Endothelial cell of umbilical vein (primary cell): ENCODE measurements around the gene JUND. TPM values are rescaled to one million over a fixed set of nuclear protein-coding genes. Genes with fewer than 3 reads are reported as not detected.

Source experiments
- BruUV-seq: library from RNA; stranded (reverse); fragments of 400-500 nt; replicated peaks from 2 replicates; lab custom pipeline; 2021; lab: Mats Ljungman, UMichigan
- CTCF ChIA-PET: fragments of 300-600, 350-600 bp; sonication (Branson Sonifier 250); formaldehyde crosslinking; loops from one replicate; lab custom pipeline; 2021; ENCODE audit warnings: antibody characterized with exemption, inconsistent platforms; lab: Charles Lee
- POLR2A ChIA-PET: fragments of 300-600, 350-600 bp; sonication (Branson Sonifier 250); formaldehyde crosslinking; loops from one replicate; lab custom pipeline; 2021; ENCODE audit warnings: antibody characterized with exemption, inconsistent platforms; lab: Charles Lee
- DNase-seq: peaks from one replicate; pipeline ENCODE4 v3.0.0-alpha.2; 2011; ENCODE audit warnings: low read depth, low spot score
- FAIRE-seq: peaks from 2 replicates; lab custom pipeline; 2011; peaks lifted over from hg19 to GRCh38; lab: Jason Lieb, UNC
- H2AFZ ChIP-seq: 2 replicates; pipeline ENCODE4 v1.6.0; 2012; ENCODE audit warnings: low read depth, low read length, control low read depth, inconsistent platforms
- H3K27ac ChIP-seq: 2 replicates; pipeline ENCODE4 v1.5.1; 2011; ENCODE audit warnings: low read depth, mild to moderate bottlenecking, control low read depth, low read length, moderate library complexity; ENCODE audit not compliant: insufficient read depth
- H3K27me3 ChIP-seq, 2 experiments: 2 replicates each; pipeline versions ENCODE4 v1.6.0 to v1.6.1; 2011; ENCODE audit warnings: low read length in 2 of 2, mixed read lengths in 1 of 2; ENCODE audit not compliant: control insufficient read depth in 2 of 2, insufficient read depth in 2 of 2
- H3K36me3 ChIP-seq, 2 experiments: 2 replicates in 1 of 2; 3 replicates in 1 of 2; pipeline ENCODE4 v1.5.1; 2011; ENCODE audit warnings: low read length in 2 of 2, mild to moderate bottlenecking in 1 of 2, moderate library complexity in 1 of 2; ENCODE audit not compliant: control insufficient read depth in 2 of 2, insufficient read depth in 2 of 2; ENCODE audit errors: extremely low read depth in 1 of 2
- H3K4me1 ChIP-seq: 3 replicates; pipeline ENCODE4 v1.5.1; 2011; ENCODE audit warnings: mild to moderate bottlenecking, low read length; ENCODE audit not compliant: control insufficient read depth, insufficient read depth; ENCODE audit errors: extremely low read depth
- H3K4me2 ChIP-seq: 2 replicates; pipeline ENCODE4 v1.6.1; 2011; ENCODE audit warnings: low read length, control low read depth, mixed read lengths; ENCODE audit not compliant: insufficient read depth
- H3K4me3 ChIP-seq, 3 experiments: fragments of 200-600 bp in 1 of 3; sonication (generic), shearing (Covaris generic) in 1 of 3; replicated peaks in 1 of 3; 2 replicates each; pipeline ENCODE4 v1.5.1; 2011 to 2016; ENCODE audit warnings: control low read depth in 3 of 3, low read length in 3 of 3, mild to moderate bottlenecking in 2 of 3, inconsistent platforms in 1 of 3, low read depth in 1 of 3, moderate library complexity in 1 of 3; ENCODE audit not compliant: insufficient read depth in 1 of 3
- H3K79me2 ChIP-seq: 2 replicates; pipeline ENCODE4 v1.6.0; 2012; ENCODE audit warnings: low read length, inconsistent platforms; ENCODE audit not compliant: control insufficient read depth, insufficient read depth
- H3K9ac ChIP-seq: replicated peaks from 2 replicates; pipeline ENCODE3; 2011; ENCODE audit warnings: low read length, control low read depth; ENCODE audit not compliant: insufficient read depth; ENCODE audit errors: extremely low read depth
- H3K9me1 ChIP-seq: replicated peaks from 3 replicates; pipeline ENCODE4 v1.6.0; 2011; ENCODE audit warnings: mild to moderate bottlenecking, low read length; ENCODE audit not compliant: control insufficient read depth, insufficient read depth; ENCODE audit errors: extremely low read depth
- H3K9me3 ChIP-seq: replicated peaks from 2 replicates; pipeline ENCODE4 v1.5.1; 2012; ENCODE audit warnings: low read length, inconsistent platforms; ENCODE audit not compliant: control insufficient read depth, insufficient read depth
- H4K20me1 ChIP-seq: replicated peaks from 2 replicates; pipeline ENCODE3; 2011; ENCODE audit warnings: mild to moderate bottlenecking, low read length; ENCODE audit not compliant: control insufficient read depth, insufficient read depth; ENCODE audit errors: extremely low read depth
- GATA2 ChIP-seq: IDR thresholded peaks from 2 replicates; pipeline ENCODE4 v1.7.0; 2011; ENCODE audit warnings: low read depth, mild to moderate bottlenecking, moderate library complexity, mixed read lengths, low read length; ENCODE audit not compliant: insufficient read length, insufficient read depth
- MYC ChIP-seq: IDR thresholded peaks from one replicate; pipeline ENCODE4 v1.6.1; 2011; ENCODE audit warnings: mild to moderate bottlenecking, low read depth, low read length
- POLR2A ChIP-seq: IDR thresholded peaks from 2 replicates; pipeline ENCODE4 v1.6.1; 2012; ENCODE audit warnings: low read depth, mild to moderate bottlenecking, control low read depth, low read length
- POLR2AphosphoS5 ChIP-seq: IDR thresholded peaks from 2 replicates; pipeline ENCODE4 v1.6.1; 2012; ENCODE audit warnings: low read depth, mild to moderate bottlenecking, control low read depth, low read length, moderate library complexity; ENCODE audit not compliant: insufficient read depth
- dilution Hi-C: fragments of 300-500 bp; cut with MboI; formaldehyde crosslinking; loops from one replicate; pipeline ENCODE4 v1.15.0; 2019; ENCODE audit warnings: low sequenced_read_pairs; ENCODE audit not compliant: extremely low pct_ligation_motif_present
- intact Hi-C: fragments of 100-400 bp; cut with micrococcal nuclease; formaldehyde crosslinking; loops from one replicate; pipeline ENCODE4 v1.10.0; 2022
- polyA plus RNA-seq, 4 experiments: library from polyadenylated mRNA; depleted of rRNA in 3 of 4; stranded (reverse) in 3 of 4; unstranded in 1 of 4; fragments of >200 nt; gene quantifications; 2 replicates each; pipeline versions ENCODE4 v1.2.1 to v1.2.3, GENCODE V29; 2011 to 2012; ENCODE audit warnings: missing spikeins in 1 of 4
- total RNA-seq: library from RNA; stranded (reverse); gene quantifications from 2 replicates; pipeline ENCODE4 v1.2.3, GENCODE V29; 2021
- TF ChIP-seq, protein P1 (sequence below), 2 donors: IDR thresholded peaks; 1 replicate in 1 of 2; 2 replicates in 1 of 2; pipeline ENCODE4 v1.5.1; 2011; ENCODE audit warnings: low read length in 2 of 2, mild to moderate bottlenecking in 2 of 2, moderate library complexity in 2 of 2, control low read depth in 1 of 2, inconsistent platforms in 1 of 2, low read depth in 1 of 2; ENCODE audit not compliant: insufficient read depth in 1 of 2; ENCODE audit errors: extremely low read depth in 1 of 2
- TF ChIP-seq, protein P2 (sequence below): IDR thresholded peaks from 2 replicates; pipeline ENCODE4 v1.6.1; 2011; ENCODE audit not compliant: insufficient read depth, insufficient read length

The JUND gene
- total and polyA plus RNA-seq, 2 donors (not counting 3 experiments of a cell fraction or from before 2014, with no cell fraction given) = 91.4 to 130 TPM

DNA sequence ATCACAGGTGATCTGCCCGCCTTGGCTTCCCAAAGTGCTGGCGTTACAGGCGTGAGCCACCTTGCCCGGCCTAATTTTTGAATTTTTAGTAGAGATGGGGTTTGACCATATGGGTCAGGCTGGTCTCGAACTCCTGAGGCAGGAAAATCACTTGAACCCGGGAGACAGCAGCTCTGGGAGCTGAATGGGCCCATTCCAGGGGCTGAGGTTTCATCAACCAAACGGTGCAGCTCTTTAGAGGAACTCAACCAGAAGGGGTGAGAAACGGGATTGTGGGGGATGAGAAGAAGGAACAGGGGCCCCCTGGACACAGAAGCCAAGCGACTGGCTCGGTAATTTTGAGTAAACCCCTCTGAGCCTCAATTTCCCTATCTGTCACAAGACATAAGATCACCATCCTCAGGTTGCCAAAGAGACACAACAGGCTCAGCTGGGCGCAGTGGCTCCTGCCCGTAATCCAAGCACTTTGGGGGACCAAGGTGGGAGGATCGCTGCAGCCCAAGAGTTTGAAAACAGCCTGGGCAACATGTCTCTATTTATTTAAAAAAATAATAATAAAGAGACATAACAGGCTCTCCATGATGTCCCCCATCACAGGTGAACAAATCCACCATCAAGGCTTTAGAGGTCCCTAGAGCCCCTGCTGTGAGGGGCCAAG is 7.7 kb downstream of the JUND start:
- FAIRE-seq = no peak
- intact Hi-C loops = no loop called here
- BruUV-seq = no TSS peak

More for the DNA sequence above, 7.7 kb downstream of the JUND start:
- peaks cover 16% of the 10 kb centered on the region for H3K4me1 ChIP-seq
- no peak overlapping the region for H2AFZ ChIP-seq
- H4K20me1 ChIP-seq = no peaks in the 10 kb centered on the region
- dilution Hi-C loops = no loop called here
- H3K4me2 ChIP-seq = no peak overlapping the region
- CTCF ChIA-PET = interaction anchor here (0.9 to 3.8 kb wide), 6 partner anchors 49 to 137 kb away, joined by 3 to 38 read pairs (median 4); partner anchors contain the start of gene LSM4
- no peaks in the 10 kb centered on the region for H3K27me3 ChIP-seq
- TF ChIP-seq, protein P1, sequence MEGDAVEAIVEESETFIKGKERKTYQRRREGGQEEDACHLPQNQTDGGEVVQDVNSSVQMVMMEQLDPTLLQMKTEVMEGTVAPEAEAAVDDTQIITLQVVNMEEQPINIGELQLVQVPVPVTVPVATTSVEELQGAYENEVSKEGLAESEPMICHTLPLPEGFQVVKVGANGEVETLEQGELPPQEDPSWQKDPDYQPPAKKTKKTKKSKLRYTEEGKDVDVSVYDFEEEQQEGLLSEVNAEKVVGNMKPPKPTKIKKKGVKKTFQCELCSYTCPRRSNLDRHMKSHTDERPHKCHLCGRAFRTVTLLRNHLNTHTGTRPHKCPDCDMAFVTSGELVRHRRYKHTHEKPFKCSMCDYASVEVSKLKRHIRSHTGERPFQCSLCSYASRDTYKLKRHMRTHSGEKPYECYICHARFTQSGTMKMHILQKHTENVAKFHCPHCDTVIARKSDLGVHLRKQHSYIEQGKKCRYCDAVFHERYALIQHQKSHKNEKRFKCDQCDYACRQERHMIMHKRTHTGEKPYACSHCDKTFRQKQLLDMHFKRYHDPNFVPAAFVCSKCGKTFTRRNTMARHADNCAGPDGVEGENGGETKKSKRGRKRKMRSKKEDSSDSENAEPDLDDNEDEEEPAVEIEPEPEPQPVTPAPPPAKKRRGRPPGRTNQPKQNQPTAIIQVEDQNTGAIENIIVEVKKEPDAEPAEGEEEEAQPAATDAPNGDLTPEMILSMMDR (IDR thresholded peaks at IDR 0.05; ENCODE audit: extremely low read depth in 1 of 2, insufficient read depth in 1 of 2, low read depth in 1 of 2, low read length in 2 of 2) = no peak
- no peak for TF ChIP-seq POLR2AphosphoS5
- no peak for TF ChIP-seq GATA2
- TF ChIP-seq MYC = no peak
- no peak for TF ChIP-seq POLR2A
- TF ChIP-seq, protein P2, sequence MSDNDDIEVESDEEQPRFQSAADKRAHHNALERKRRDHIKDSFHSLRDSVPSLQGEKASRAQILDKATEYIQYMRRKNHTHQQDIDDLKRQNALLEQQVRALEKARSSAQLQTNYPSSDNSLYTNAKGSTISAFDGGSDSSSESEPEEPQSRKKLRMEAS = no peak
- POLR2A ChIA-PET = no interaction called here
- peaks cover 9% of the 10 kb centered on the region for H3K79me2 ChIP-seq
- H3K9me1 ChIP-seq = no peaks in the 10 kb centered on the region
- H3K4me3 ChIP-seq = no peak overlapping the region
- no peak for DNase-seq
- no peaks in the 10 kb centered on the region for H3K9me3 ChIP-seq
- no peak overlapping the region for H3K9ac ChIP-seq
- peaks cover 0 to under 1% of the 10 kb centered on the region in 2 experiments for H3K36me3 ChIP-seq
- no peak overlapping the region for H3K27ac ChIP-seq
